OCI-LY3 (cell line): ENCODE measurements around the gene KDM4C.

Experiments
- EZH2phosphoT487 ChIP-seq: fragments of 200-600 bp; shearing (Covaris generic); IDR thresholded peaks from 2 replicates; pipeline ENCODE4 v1.6.1; 2018; ENCODE audit warnings: antibody characterized with exemption, mixed run types, low read depth
- TF ChIP-seq, protein P1 (sequence below): fragments of 200-600, 300-600 bp; sonication (generic); IDR thresholded peaks from 2 replicates; pipeline ENCODE4 v1.5.1; 2014; ENCODE audit warnings: antibody characterized with exemption, low read length, low read depth

- TF ChIP-seq, protein P1, sequence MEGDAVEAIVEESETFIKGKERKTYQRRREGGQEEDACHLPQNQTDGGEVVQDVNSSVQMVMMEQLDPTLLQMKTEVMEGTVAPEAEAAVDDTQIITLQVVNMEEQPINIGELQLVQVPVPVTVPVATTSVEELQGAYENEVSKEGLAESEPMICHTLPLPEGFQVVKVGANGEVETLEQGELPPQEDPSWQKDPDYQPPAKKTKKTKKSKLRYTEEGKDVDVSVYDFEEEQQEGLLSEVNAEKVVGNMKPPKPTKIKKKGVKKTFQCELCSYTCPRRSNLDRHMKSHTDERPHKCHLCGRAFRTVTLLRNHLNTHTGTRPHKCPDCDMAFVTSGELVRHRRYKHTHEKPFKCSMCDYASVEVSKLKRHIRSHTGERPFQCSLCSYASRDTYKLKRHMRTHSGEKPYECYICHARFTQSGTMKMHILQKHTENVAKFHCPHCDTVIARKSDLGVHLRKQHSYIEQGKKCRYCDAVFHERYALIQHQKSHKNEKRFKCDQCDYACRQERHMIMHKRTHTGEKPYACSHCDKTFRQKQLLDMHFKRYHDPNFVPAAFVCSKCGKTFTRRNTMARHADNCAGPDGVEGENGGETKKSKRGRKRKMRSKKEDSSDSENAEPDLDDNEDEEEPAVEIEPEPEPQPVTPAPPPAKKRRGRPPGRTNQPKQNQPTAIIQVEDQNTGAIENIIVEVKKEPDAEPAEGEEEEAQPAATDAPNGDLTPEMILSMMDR, result no peak
- no peak for TF ChIP-seq EZH2phosphoT487
Measured at GRCh38 chr9:6987381-6987780, 229.6 kb downstream of the KDM4C start.
